Islet of Langerhans (tissue), 1 donor: ENCODE measurements around the gene NUP43.
A peak's percentile ranks its signal among the peaks of the same experiment; 100 is the strongest.
"Not testable (repeated sequence)": the region's sequence is repeated elsewhere in the genome, so short reads cannot be mapped to it uniquely, and the experiment has no call there.

Source experiments
- FAIRE-seq: peaks from one replicate; lab custom pipeline; 2011; peaks lifted over from hg19 to GRCh38; lab: Jason Lieb, UNC

Gene NUP43

GRCh38 chr6:149686230-149686629 lies 60.1 kb downstream of the NUP43 start:
- FAIRE-seq = no peak

DNA sequence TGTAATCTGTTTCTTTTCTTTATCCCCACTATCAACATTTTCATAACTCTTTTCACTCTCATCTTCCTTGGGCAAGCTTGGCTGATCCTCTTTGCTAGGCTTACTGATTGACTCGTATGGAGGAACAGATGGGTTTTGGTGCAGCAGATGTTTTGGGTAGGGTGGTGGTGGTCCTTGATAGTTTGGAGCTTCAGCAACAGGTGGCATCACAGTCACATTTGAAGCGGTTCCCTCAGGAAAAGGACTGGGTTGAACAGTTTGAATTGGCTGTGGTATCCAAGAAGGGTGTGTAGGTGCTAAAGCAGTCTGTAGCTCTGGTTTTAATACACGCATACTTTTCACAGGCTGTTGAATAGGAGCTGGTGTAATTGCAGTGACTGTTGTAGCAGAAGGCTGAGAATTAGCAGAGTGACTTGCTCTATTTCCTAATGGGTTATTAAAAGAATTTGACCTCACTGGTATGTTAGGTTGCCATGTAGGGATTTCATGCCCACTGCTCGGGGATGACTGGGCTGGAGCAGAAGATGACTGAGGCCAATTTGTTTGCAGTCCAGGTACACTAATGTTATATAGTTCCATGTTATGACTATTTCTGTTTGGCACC lies 63.0 kb downstream of the NUP43 start:
- FAIRE-seq = peak; percentile 80

GRCh38 chr6:149681845-149682244 lies 64.5 kb downstream of the NUP43 start:
- not testable (repeated sequence) for FAIRE-seq

GRCh38 chr6:149681209-149681608 lies 65.1 kb downstream of the NUP43 start:
- no peak for FAIRE-seq

GRCh38 chr6:149680503-149680902 lies 65.8 kb downstream of the NUP43 start:
- FAIRE-seq = no peak
